Uterus (tissue), 4 donors: ENCODE results near the gene VWF. TPM values are rescaled to one million over a fixed set of nuclear protein-coding genes. Genes with fewer than 3 reads are reported as not detected.
"Not testable (repeated sequence)": the region's sequence is repeated elsewhere in the genome, so short reads cannot be mapped to it uniquely, and the experiment has no call there.

ENCODE experiments used
- DNase-seq, 2 donors: peaks; one replicate each; pipeline ENCODE4 v3.0.0-alpha.2; 2019 to 2020
- H3K27ac ChIP-seq, 2 donors: fragments of 200-600 bp; sonication (generic); 1 replicate in 1 of 2; 2 replicates in 1 of 2; pipeline ENCODE4 v1.5.1; 2016 to 2018
- H3K27me3 ChIP-seq, 2 donors: fragments of 200-600 bp; sonication (generic); one replicate each; pipeline ENCODE4 v1.5.1; 2018 to 2019; ENCODE audit warnings: control low read depth in 1 of 2
- H3K36me3 ChIP-seq, 2 donors: fragments of 200-600 bp; sonication (generic); one replicate each; pipeline ENCODE4 v1.5.1; 2019; ENCODE audit warnings: control low read depth in 1 of 2
- H3K4me1 ChIP-seq, 2 donors: fragments of 200-600 bp; sonication (generic); one replicate each; pipeline ENCODE4 v1.5.1; 2018 to 2019; ENCODE audit warnings: control low read depth in 1 of 2
- H3K4me3 ChIP-seq, 2 donors: fragments of 200-600 bp; sonication (generic); 1 replicate in 1 of 2; 2 replicates in 1 of 2; pipeline ENCODE4 v1.5.1; 2018 to 2019; ENCODE audit warnings: mild to moderate bottlenecking in 1 of 2
- H3K9me3 ChIP-seq, 2 donors: fragments of 200-600 bp; sonication (generic); one replicate each; pipeline ENCODE4 v1.5.1; 2019; ENCODE audit warnings: control low read depth in 1 of 2
- POLR2A ChIP-seq, 2 donors: fragments of 450-650 bp; IDR thresholded peaks; one replicate each; pipeline ENCODE4 v1.6.1; 2016; ENCODE audit warnings: antibody characterized with exemption in 2 of 2, mild to moderate bottlenecking in 1 of 2, moderate library complexity in 1 of 2
- intact Hi-C: fragments of 100-400 bp; cut with DNase I; formaldehyde crosslinking; loops from one replicate; pipeline ENCODE4 v1.15.1; 2023; ENCODE audit warnings: low total_unique reads
- total RNA-seq, 4 donors: library from RNA; depleted of rRNA in 3 of 4; stranded (reverse); fragments of >200 nt in 3 of 4; gene quantifications; one replicate each; pipeline versions ENCODE4 v1.1.0 to v1.2.4, GENCODE V29; 2014 to 2023
- TF ChIP-seq, protein P1 (sequence below), 4 experiments: fragments of 200-600 bp in 2 of 4; fragments of 450-650 bp in 2 of 4; sonication (generic) in 2 of 4; IDR thresholded peaks; one replicate each; pipeline ENCODE4 v1.5.1; 2016 to 2019; ENCODE audit warnings: antibody characterized with exemption in 4 of 4, mild to moderate bottlenecking in 2 of 4, moderate library complexity in 1 of 4
- donor health status: DM: yes; HTN: yes; CAD: no.

The VWF gene
- total RNA-seq, 4 donors from 2014 or later, result 122 to 949 (median 380) TPM

DNA sequence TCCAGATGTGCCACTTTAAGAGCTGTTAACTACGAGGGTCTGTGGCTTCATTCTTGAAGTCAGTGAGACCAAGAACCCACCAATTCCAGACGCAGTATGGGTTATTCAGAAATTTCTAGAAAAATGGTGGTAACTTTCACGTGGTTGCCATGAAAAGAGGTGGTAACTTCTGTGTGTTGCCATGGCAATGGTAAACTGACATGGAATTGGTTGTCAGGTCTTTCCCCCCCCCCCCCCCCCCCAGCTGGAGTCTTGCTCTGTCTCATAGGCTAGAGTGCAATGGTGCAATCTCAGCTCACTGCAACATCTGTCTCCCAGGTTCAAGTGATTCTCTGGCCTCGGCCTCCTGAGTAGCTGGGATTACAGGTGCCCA is 18.8 kb upstream of the VWF start:
- Histone ChIP-seq H3K27ac (no peak overlapping the region), H3K4me3 (no peak overlapping the region), H3K9me3 (no peaks in the 10 kb centered on the region), H3K4me1 (no peaks in the 10 kb centered on the region), H3K27me3 (no peaks in the 10 kb centered on the region), H3K36me3 (no peaks in the 10 kb centered on the region)
- DNase-seq, result no peak
- TF ChIP-seq POLR2A (IDR thresholded peaks at IDR 0.05), result no peak
- TF ChIP-seq, protein P1, sequence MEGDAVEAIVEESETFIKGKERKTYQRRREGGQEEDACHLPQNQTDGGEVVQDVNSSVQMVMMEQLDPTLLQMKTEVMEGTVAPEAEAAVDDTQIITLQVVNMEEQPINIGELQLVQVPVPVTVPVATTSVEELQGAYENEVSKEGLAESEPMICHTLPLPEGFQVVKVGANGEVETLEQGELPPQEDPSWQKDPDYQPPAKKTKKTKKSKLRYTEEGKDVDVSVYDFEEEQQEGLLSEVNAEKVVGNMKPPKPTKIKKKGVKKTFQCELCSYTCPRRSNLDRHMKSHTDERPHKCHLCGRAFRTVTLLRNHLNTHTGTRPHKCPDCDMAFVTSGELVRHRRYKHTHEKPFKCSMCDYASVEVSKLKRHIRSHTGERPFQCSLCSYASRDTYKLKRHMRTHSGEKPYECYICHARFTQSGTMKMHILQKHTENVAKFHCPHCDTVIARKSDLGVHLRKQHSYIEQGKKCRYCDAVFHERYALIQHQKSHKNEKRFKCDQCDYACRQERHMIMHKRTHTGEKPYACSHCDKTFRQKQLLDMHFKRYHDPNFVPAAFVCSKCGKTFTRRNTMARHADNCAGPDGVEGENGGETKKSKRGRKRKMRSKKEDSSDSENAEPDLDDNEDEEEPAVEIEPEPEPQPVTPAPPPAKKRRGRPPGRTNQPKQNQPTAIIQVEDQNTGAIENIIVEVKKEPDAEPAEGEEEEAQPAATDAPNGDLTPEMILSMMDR (IDR thresholded peaks at IDR 0.05), result no peak
- intact Hi-C loops, result no loop called here

DNA sequence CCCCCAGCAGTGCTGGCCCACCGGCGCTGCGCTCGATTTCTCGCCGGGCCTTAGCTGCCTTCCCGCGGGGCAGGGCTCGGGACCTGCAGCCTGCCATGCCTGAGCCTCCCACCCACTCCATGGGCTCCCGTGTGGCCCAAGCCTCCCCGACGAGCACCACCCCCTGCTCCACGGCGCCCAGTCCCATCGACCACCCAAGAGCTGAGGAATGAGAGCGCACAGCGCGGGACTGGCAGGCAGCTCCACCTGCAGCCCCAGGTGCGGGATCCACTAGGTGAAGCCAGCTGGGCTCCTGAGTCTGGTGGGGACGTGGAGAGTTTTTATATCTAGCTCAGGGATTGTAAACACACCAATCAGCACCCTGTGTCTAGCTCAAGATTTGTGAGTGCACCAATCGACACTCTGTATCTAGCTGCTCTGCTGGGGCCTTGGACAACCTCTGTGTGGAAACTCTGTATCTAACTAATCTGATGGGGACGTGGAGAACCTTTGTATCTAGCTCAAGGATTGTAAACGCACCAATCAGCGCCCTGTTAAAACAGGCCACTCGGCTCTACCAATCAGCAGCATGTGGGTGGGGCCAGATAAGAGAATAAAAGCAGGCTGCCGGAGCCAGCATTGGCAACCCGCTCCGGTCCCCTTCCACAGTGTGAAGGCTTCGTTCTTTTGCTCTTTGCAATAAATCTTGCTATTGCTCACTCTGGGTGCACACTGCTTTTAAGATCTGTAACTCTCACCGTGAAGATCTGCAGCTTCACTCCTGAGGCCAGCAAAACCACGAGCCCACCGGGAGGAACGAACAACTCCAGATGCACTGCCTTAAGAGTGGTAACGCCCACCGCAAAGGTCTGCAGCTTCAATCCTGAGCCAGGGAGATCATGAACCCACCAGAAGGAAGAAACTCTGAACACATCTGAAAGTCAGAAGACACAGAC is 18.2 kb upstream of the VWF start:
- H3K4me3 ChIP-seq, intact Hi-C loops, H3K27me3 ChIP-seq, H3K9me3 ChIP-seq, H3K27ac ChIP-seq, H3K36me3 ChIP-seq, DNase-seq, H3K4me1 ChIP-seq: not testable (repeated sequence)

DNA sequence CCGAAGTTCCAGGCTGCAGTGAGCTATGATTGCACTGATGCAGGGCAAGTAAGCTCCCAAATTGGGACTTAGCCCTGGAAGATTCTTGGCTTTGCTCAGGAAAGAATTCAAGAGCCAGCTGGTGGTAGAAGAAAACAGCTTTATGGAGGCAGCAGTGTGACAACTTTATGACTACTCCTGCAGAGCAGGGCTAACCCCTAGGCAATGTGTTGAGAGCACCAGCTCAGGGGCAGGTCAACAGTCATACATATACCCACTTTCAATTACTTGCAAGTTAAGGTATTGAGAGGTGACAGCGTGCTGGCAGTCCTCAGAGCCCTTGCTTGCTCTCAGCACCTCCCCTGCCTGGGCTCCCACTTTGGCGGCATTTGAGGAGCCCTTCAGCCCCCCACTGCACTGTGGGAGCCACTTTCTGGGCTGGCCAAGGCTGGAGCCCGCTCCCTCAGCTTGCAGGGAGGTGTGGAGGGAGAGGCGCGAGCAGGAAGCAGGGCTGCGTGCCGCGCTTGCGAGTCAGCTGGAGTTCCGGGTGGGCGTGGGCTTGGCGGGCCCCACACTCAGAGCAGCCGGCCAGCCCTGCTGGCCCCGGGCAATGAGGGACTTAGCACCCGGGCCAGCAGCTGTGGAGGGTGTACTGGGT is 17.4 kb upstream of the VWF start:
- H3K27me3 ChIP-seq, intact Hi-C loops, DNase-seq, H3K4me3 ChIP-seq, H3K9me3 ChIP-seq, H3K27ac ChIP-seq, H3K36me3 ChIP-seq, H3K4me1 ChIP-seq: not testable (repeated sequence)

DNA sequence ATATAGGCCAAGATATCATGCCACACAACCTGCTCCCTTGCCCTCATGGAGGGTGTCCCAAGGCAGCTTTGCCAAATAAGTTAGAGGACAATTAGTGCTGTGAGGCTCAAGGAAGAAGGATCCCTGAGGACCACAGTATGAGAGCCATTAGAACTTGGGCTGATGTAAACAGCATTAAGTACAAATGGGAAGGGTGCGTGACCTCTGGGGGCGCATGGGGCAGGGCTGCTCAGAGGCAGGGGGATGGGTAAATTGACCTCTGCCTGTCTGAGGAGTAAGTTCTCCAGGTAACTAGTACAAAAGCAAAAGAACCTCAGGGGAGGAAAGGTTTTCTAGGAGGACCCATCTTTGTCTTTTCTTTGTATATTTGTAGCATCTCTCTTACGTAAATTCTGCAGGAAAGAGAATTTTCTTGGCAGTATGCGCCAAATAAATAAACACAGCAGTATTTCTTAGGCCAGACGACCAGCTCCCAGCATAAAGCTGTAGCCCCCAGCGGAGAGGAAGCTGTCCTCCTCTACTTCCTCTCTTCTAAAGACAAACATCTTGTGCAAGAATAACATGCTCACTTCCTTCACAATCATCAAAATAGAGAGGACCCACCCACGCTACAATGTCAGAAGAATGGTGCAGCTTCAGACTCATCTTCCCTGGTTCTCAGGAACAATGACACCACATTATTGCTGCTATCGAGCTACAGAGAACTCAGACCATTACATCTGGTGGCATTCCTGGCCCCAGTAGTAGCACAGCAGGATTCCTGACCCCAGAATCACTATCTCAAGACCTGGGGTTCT is 16.4 kb upstream of the VWF start:
- Histone ChIP-seq H3K4me1 (no peaks in the 10 kb centered on the region), H3K36me3 (no peaks in the 10 kb centered on the region), H3K9me3 (no peaks in the 10 kb centered on the region), H3K27me3 (no peaks in the 10 kb centered on the region), H3K4me3 (no peak overlapping the region), H3K27ac (peak overlapping the region in 1 of 2 donors; percentile 14)
- intact Hi-C loops, result no loop called here
- no peak for TF ChIP-seq POLR2A (IDR thresholded peaks at IDR 0.05)
- TF ChIP-seq, protein P1 (IDR thresholded peaks at IDR 0.05), result no peak
- no peak for DNase-seq

DNA sequence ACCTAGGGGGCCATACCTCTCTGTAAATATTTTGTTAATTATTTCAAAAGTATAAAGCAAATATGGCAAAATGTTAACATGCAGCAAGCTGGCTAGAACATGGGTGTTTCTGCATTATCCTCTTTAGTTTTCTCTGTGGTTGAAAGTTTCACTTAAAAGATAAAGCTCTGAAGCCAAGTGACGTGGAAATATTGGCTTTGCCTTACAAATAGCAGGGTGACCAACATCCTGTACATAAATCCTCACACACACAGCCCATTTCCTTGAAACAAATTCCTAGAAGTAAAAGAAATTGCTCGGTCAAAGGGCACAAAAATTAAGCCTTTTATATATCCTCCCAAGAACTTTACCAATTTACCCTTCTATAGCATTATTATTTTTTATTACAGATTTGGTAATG is 10.6 kb upstream of the VWF start:
- intact Hi-C loops, result no loop called here
- no peaks in the 10 kb centered on the region for H3K9me3 ChIP-seq
- no peak for DNase-seq
- no peaks in the 10 kb centered on the region for H3K27me3 ChIP-seq
- TF ChIP-seq POLR2A (IDR thresholded peaks at IDR 0.05), result no peak
- TF ChIP-seq, protein P1 (IDR thresholded peaks at IDR 0.05), result no peak
- no peaks in the 10 kb centered on the region for H3K4me1 ChIP-seq
- no peak overlapping the region for H3K27ac ChIP-seq
- H3K36me3 ChIP-seq, result no peaks in the 10 kb centered on the region
- H3K4me3 ChIP-seq, result no peak overlapping the region

DNA sequence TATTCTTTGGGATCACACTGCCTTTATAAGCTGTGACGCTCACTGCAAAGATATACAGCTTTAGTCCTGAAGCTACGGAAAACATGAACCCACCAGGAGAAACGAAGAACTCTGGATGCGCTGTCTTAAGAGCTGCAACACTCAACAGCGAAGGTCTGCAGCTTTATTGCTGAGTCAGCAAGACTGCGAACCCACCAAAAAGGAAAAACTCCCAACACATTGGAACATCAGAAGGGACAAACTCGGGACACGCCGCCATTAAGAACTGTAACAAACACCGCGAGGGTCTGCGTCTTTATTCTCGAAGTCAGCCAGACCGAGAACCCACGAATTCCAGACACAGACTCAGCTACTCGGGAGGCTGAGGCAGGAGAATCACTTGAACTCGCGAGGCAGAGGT is 9.2 kb upstream of the VWF start:
- Histone ChIP-seq H3K4me3 (no peak overlapping the region), H3K27me3 (no peaks in the 10 kb centered on the region), H3K4me1 (no peaks in the 10 kb centered on the region), H3K36me3 (no peaks in the 10 kb centered on the region), H3K9me3 (no peaks in the 10 kb centered on the region), H3K27ac (no peak overlapping the region)
- no peak for DNase-seq
- TF ChIP-seq, protein P1 (IDR thresholded peaks at IDR 0.05), result no peak
- TF ChIP-seq POLR2A (IDR thresholded peaks at IDR 0.05), result no peak
- intact Hi-C loops, result no loop called here
